ENCODE data around the gene TESK1. TPM values are rescaled to one million over a fixed set of nuclear protein-coding genes. Genes with fewer than 3 reads are reported as not detected.

TESK1 gene
- polyA plus RNA-seq, 3 donors = 2.9 to 38.3 (median 2.9) TPM

GRCh38 chr9:35616681-35617459, 11.8 kb downstream of the TESK1 start:
- H3K9me3 Mint-ChIP-seq = no peaks in the 10 kb centered on the region
- H3K36me3 Mint-ChIP-seq = peaks cover 3 to 4% of the 10 kb centered on the region in 2 donors
- H3K27me3 Mint-ChIP-seq (ENCODE audit: low read depth in 3 of 3) = peaks cover 13 to 25% (median 19%) of the 10 kb centered on the region in 3 donors
- H3K4me1 Mint-ChIP-seq = peaks cover 42% of the 10 kb centered on the region
- Histone ChIP-seq H3K27ac (ENCODE audit: low read depth in 1 of 2, low read length in 2 of 2) (no peak overlapping the region), H2AFZ (ENCODE audit: insufficient read depth, low read depth, low read length, poor library complexity, severe bottlenecking) (peak overlapping the region; percentile 81), H3K4me1 (ENCODE audit: control insufficient read depth in 1 of 2, insufficient read depth in 2 of 2, low read length in 2 of 2) (peaks cover 32 to 35% of the 10 kb centered on the region in 2 donors), H3K4me2 (replicated peaks; ENCODE audit: extremely low read depth, low read length, poor library complexity, severe bottlenecking) (peak overlapping the region; percentile 77), H3K27me3 (ENCODE audit: control insufficient read depth in 2 of 2, insufficient read depth in 2 of 2, low read length in 2 of 2) (no peaks in the 10 kb centered on the region), H3K36me3 (replicated peaks in 1 of 2; ENCODE audit: control insufficient read depth in 1 of 2, insufficient read depth in 2 of 2, low read length in 2 of 2) (no peaks in the 10 kb centered on the region), H3K9me3 (replicated peaks in 1 of 2; ENCODE audit: control insufficient read depth in 1 of 2, insufficient read depth in 1 of 2, low read length in 2 of 2) (no peaks in the 10 kb centered on the region), H4K20me1 (ENCODE audit: insufficient read depth, low read length) (no peaks in the 10 kb centered on the region), H3K79me2 (ENCODE audit: insufficient read depth, low read length) (no peaks in the 10 kb centered on the region), H3K9ac (ENCODE audit: insufficient read depth, low read length, poor library complexity, severe bottlenecking) (peak overlapping the region; percentile 59), H3K4me3 (replicated peaks in 1 of 3; ENCODE audit: low read depth in 2 of 3, low read length in 3 of 3) (peak overlapping the region; percentile 22 to 67 (median 36))
- TF ChIP-seq CTCF (IDR thresholded peaks at IDR 0.05) = no peak
- H3K4me3 Mint-ChIP-seq = peak overlapping the region; percentile 83 to 90
- 8% methylated on average over 51 of the region's 51 CpGs for WGBS (ENCODE audit: insufficient coverage)
- intact Hi-C loops (cut with micrococcal nuclease) = no loop called here
- H3K27ac Mint-ChIP-seq = peak overlapping the region; percentile 8 to 88 (median 76)
- DNase-seq = peak; percentile 68 to 92 (median 74)

DNA sequence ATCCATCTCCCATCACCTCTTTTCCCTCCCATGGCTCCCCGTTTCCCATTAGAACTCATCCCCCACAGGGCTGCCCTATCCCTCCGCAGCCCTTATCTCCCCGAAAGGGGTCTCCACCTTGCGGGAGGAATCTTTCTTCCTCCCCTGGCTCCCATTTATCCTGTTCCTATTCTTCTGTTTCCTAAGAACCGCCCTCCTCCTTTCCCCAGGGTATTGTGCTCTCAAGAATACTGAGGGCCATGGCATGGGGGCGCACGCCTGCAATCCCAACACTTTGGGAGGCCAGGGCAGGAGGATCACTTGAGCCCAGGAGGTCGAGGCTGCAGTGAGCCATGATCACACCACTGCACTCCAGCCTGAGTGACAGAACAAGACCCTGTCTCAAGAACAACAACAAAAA, 12.5 kb downstream of the TESK1 start:
- no peaks in the 10 kb centered on the region for H3K36me3 ChIP-seq (replicated peaks in 1 of 2; ENCODE audit: control insufficient read depth in 1 of 2, insufficient read depth in 2 of 2, low read length in 2 of 2)
- no peaks in the 10 kb centered on the region for H3K27me3 ChIP-seq (ENCODE audit: control insufficient read depth in 2 of 2, insufficient read depth in 2 of 2, low read length in 2 of 2)
- H3K9ac ChIP-seq (ENCODE audit: insufficient read depth, low read length, poor library complexity, severe bottlenecking) = peak overlapping the region; percentile 59
- no peak for DNase-seq
- TF ChIP-seq CTCF (IDR thresholded peaks at IDR 0.05) = no peak
- H2AFZ ChIP-seq (ENCODE audit: insufficient read depth, low read depth, low read length, poor library complexity, severe bottlenecking) = peak overlapping the region; percentile 81
- H3K4me3 ChIP-seq (replicated peaks in 1 of 3; ENCODE audit: low read depth in 2 of 3, low read length in 3 of 3) = peak overlapping the region; percentile 22 to 67 (median 36)
- Mint-ChIP-seq H3K27me3 (ENCODE audit: low read depth in 3 of 3) (peaks cover 13 to 25% (median 19%) of the 10 kb centered on the region in 3 donors), H3K36me3 (peaks cover 3 to 4% of the 10 kb centered on the region in 2 donors), H3K4me3 (peak overlapping the region; percentile 83 to 90), H3K27ac (peak overlapping the region in 6 of 7 donors; percentile 54 to 88 (median 76)), H3K9me3 (no peaks in the 10 kb centered on the region), H3K4me1 (peaks cover 38% of the 10 kb centered on the region)
- H3K9me3 ChIP-seq (replicated peaks in 1 of 2; ENCODE audit: control insufficient read depth in 1 of 2, insufficient read depth in 1 of 2, low read length in 2 of 2) = no peaks in the 10 kb centered on the region
- peaks cover 32 to 35% of the 10 kb centered on the region in 2 donors for H3K4me1 ChIP-seq (ENCODE audit: control insufficient read depth in 1 of 2, insufficient read depth in 2 of 2, low read length in 2 of 2)
- peak overlapping the region; percentile 77 for H3K4me2 ChIP-seq (replicated peaks; ENCODE audit: extremely low read depth, low read length, poor library complexity, severe bottlenecking)
- H3K27ac ChIP-seq (ENCODE audit: low read depth in 1 of 2, low read length in 2 of 2) = no peak overlapping the region
- no peaks in the 10 kb centered on the region for H3K79me2 ChIP-seq (ENCODE audit: insufficient read depth, low read length)
- WGBS (ENCODE audit: insufficient coverage) = 57% methylated on average over 6 of the region's 8 CpGs
- H4K20me1 ChIP-seq (ENCODE audit: insufficient read depth, low read length) = no peaks in the 10 kb centered on the region
- intact Hi-C loops (cut with micrococcal nuclease) = no loop called here
